ENCODE measurements around the gene APELA. TPM values are rescaled to one million over a fixed set of nuclear protein-coding genes. Genes with fewer than 3 reads are reported as not detected.

The APELA gene
- total and polyA plus RNA-seq, 2 of the 13 experiments (the other 11 are each of a cell fraction or from before 2014, with no cell fraction given): not detected

DNA sequence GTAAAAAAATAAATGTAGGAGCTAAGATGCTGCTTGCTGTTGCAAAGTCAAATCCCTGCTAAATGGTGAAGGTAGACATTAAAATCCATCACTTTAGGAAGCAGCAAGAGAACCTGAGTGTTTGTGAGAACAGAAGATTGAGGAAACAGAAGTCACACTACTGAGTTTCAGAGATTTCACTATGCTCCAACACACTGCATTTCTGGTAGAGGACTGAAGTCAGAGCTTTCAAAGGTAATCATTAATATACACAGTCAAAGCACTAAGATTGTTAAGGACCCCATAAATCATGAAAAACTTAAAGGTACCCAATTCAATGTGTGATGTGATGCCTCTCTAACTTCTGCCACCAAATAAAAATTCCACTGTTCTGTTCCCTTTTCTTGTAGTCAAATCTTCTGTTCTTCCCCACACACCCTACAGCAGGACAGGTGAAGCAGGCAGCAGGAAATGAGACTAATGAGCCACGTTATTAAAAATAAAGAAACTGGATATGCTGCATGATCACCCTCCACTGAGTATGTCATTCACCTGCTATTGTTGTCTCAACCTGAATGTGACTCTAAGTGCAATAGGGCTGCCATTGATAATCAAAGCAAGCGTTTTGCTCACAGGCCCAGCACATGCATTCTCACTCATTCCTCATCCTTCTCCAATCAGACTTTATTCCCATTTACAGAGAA lies 28.9 kb upstream of the APELA start:
- Histone ChIP-seq H3K9ac (ENCODE audit: insufficient read depth, low read depth, low read length) (no peak overlapping the region), H3K27me3 (ENCODE audit: control insufficient read depth in 1 of 2, insufficient read depth in 2 of 2, low read length in 2 of 2) (no peaks in the 10 kb centered on the region; a peak in 1 of 5 replicates), H3K4me3 (replicated peaks in 1 of 3; ENCODE audit: insufficient read depth in 1 of 3, low read depth in 2 of 3, low read length in 3 of 3) (no peak overlapping the region), H3K4me2 (ENCODE audit: low read depth, low read length) (no peak overlapping the region), H3K9me3 (ENCODE audit: low read length) (no peaks in the 10 kb centered on the region), H3K27ac (ENCODE audit: extremely low read length, insufficient read depth, low read length) (no peak overlapping the region), H3K79me2 (ENCODE audit: insufficient read depth, low read length) (no peaks in the 10 kb centered on the region), H3K4me1 (ENCODE audit: insufficient read depth, low read length) (no peaks in the 10 kb centered on the region), H3K36me3 (replicated peaks in 1 of 2; ENCODE audit: control insufficient read depth in 1 of 2, insufficient read depth in 2 of 2, low read length in 2 of 2) (no peaks in the 10 kb centered on the region), H4K20me1 (ENCODE audit: insufficient read depth, low read length) (no peaks in the 10 kb centered on the region), H2AFZ (ENCODE audit: low read length) (no peak overlapping the region)
- WGBS (ENCODE audit: low lambda C conversion rate): 2% methylated on average over 2 of the region's 2 CpGs
- in situ Hi-C loops (cut with HindIII; ENCODE audit: extremely low pct_ligation_motif_present, low pct_unique_long_range_greater_than_20kb) (no loop called here), intact Hi-C loops (cut with micrococcal nuclease; ENCODE audit: unreplicated experiment) (no loop called here)
- ATAC-seq (no peak), FAIRE-seq (no peak), DNase-seq (ENCODE audit: low spot score) (no peak)
- CTCF ChIA-PET (ENCODE audit: low intra/inter-chr PET ratio, low total read pairs): no interaction called here
- POLR2A ChIA-PET: no interaction called here
- BruUV-seq (replicated peaks): no TSS peak
- TF ChIP-seq PPARG (CRISPR knock-in tag; conservative IDR thresholded peaks at IDR 0.05) (no peak), MTA3 (CRISPR knock-in tag; IDR thresholded peaks at IDR 0.05) (no peak), KDM5A (IDR thresholded peaks at IDR 0.05; ENCODE audit: borderline replicate concordance, low read length) (no peak), TSC22D2 (CRISPR knock-in tag; IDR thresholded peaks at IDR 0.05; ENCODE audit: borderline replicate concordance) (no peak), REXO4 (CRISPR knock-in tag; IDR thresholded peaks at IDR 0.05; ENCODE audit: borderline replicate concordance) (no peak), ZFP1 (CRISPR knock-in tag; IDR thresholded peaks at IDR 0.05) (no peak), NPAS2 (CRISPR knock-in tag; IDR thresholded peaks at IDR 0.05; ENCODE audit: borderline replicate concordance) (no peak), ZSCAN12 (CRISPR knock-in tag; IDR thresholded peaks at IDR 0.05) (no peak), REPIN1 (CRISPR knock-in tag; IDR thresholded peaks at IDR 0.05; ENCODE audit: borderline replicate concordance, low read depth) (no peak), ZNF781 (CRISPR knock-in tag; IDR thresholded peaks at IDR 0.05; ENCODE audit: borderline replicate concordance, not compliant biosample characterization) (no peak), ZFP37 (CRISPR knock-in tag; IDR thresholded peaks at IDR 0.05; ENCODE audit: borderline replicate concordance) (no peak)
- TF ChIP-seq, protein P1, sequence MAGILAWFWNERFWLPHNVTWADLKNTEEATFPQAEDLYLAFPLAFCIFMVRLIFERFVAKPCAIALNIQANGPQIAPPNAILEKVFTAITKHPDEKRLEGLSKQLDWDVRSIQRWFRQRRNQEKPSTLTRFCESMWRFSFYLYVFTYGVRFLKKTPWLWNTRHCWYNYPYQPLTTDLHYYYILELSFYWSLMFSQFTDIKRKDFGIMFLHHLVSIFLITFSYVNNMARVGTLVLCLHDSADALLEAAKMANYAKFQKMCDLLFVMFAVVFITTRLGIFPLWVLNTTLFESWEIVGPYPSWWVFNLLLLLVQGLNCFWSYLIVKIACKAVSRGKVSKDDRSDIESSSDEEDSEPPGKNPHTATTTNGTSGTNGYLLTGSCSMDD (CRISPR knock-in tag; IDR thresholded peaks at IDR 0.05): no peak
- TF ChIP-seq, protein P2, sequence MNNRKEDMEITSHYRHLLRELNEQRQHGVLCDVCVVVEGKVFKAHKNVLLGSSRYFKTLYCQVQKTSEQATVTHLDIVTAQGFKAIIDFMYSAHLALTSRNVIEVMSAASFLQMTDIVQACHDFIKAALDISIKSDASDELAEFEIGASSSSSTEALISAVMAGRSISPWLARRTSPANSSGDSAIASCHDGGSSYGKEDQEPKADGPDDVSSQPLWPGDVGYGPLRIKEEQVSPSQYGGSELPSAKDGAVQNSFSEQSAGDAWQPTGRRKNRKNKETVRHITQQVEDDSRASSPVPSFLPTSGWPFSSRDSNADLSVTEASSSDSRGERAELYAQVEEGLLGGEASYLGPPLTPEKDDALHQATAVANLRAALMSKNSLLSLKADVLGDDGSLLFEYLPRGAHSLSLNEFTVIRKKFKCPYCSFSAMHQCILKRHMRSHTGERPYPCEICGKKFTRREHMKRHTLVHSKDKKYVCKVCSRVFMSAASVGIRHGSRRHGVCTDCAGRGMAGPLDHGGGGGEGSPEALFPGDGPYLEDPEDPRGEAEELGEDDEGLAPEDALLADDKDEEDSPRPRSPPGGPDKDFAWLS (CRISPR knock-in tag; IDR thresholded peaks at IDR 0.05; ENCODE audit: borderline replicate concordance): no peak
- TF ChIP-seq, protein P3, sequence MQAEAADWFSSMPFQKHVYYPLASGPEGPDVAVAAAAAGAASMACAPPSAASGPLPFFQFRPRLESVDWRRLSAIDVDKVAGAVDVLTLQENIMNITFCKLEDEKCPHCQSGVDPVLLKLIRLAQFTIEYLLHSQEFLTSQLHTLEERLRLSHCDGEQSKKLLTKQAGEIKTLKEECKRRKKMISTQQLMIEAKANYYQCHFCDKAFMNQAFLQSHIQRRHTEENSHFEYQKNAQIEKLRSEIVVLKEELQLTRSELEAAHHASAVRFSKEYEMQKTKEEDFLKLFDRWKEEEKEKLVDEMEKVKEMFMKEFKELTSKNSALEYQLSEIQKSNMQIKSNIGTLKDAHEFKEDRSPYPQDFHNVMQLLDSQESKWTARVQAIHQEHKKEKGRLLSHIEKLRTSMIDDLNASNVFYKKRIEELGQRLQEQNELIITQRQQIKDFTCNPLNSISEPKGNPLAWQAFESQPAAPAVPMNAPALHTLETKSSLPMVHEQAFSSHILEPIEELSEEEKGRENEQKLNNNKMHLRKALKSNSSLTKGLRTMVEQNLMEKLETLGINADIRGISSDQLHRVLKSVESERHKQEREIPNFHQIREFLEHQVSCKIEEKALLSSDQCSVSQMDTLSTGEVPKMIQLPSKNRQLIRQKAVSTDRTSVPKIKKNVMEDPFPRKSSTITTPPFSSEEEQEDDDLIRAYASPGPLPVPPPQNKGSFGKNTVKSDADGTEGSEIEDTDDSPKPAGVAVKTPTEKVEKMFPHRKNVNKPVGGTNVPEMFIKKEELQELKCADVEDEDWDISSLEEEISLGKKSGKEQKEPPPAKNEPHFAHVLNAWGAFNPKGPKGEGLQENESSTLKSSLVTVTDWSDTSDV (CRISPR knock-in tag; IDR thresholded peaks at IDR 0.05): no peak
- TF ChIP-seq, protein P4, sequence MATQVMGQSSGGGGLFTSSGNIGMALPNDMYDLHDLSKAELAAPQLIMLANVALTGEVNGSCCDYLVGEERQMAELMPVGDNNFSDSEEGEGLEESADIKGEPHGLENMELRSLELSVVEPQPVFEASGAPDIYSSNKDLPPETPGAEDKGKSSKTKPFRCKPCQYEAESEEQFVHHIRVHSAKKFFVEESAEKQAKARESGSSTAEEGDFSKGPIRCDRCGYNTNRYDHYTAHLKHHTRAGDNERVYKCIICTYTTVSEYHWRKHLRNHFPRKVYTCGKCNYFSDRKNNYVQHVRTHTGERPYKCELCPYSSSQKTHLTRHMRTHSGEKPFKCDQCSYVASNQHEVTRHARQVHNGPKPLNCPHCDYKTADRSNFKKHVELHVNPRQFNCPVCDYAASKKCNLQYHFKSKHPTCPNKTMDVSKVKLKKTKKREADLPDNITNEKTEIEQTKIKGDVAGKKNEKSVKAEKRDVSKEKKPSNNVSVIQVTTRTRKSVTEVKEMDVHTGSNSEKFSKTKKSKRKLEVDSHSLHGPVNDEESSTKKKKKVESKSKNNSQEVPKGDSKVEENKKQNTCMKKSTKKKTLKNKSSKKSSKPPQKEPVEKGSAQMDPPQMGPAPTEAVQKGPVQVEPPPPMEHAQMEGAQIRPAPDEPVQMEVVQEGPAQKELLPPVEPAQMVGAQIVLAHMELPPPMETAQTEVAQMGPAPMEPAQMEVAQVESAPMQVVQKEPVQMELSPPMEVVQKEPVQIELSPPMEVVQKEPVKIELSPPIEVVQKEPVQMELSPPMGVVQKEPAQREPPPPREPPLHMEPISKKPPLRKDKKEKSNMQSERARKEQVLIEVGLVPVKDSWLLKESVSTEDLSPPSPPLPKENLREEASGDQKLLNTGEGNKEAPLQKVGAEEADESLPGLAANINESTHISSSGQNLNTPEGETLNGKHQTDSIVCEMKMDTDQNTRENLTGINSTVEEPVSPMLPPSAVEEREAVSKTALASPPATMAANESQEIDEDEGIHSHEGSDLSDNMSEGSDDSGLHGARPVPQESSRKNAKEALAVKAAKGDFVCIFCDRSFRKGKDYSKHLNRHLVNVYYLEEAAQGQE (IDR thresholded peaks at IDR 0.05; ENCODE audit: borderline replicate concordance in 1 of 2, low read depth in 1 of 2, low read length in 2 of 2): no peak

All from HepG2 (cell line).